Kidney (tissue), 14 donors: ENCODE measurements around the gene NTRK1. TPM values are rescaled to one million over a fixed set of nuclear protein-coding genes. Genes with fewer than 3 reads are reported as not detected.

ENCODE experiments used
- DNase-seq, 5 donors: peaks; one replicate each; pipeline ENCODE4 v3.0.0-alpha.2; 2013 to 2020
- FAIRE-seq: peaks from 2 replicates; lab custom pipeline; 2012; peaks lifted over from hg19 to GRCh38; lab: Jason Lieb, UNC
- H3K27ac ChIP-seq, 2 donors: one replicate each; pipeline ENCODE4 v1.7.0; 2013; ENCODE audit warnings: low read depth in 2 of 2, low read length in 2 of 2, inconsistent platforms in 1 of 2
- H3K27me3 ChIP-seq: one replicate; pipeline ENCODE4 v1.7.1; 2013; ENCODE audit warnings: low read length, inconsistent platforms; ENCODE audit not compliant: control insufficient read depth, insufficient read depth
- H3K36me3 ChIP-seq, 3 donors: one replicate each; pipeline versions ENCODE4 v1.7.0 to v1.7.1; 2013; ENCODE audit warnings: low read length in 3 of 3, control low read depth in 1 of 3, inconsistent platforms in 1 of 3; ENCODE audit not compliant: insufficient read depth in 3 of 3, control insufficient read depth in 2 of 3
- H3K4me1 ChIP-seq, 3 donors: one replicate each; pipeline versions ENCODE4 v1.7.0 to v1.7.1; 2013; ENCODE audit warnings: low read length in 3 of 3, inconsistent platforms in 1 of 3, low read depth in 1 of 3; ENCODE audit not compliant: control insufficient read depth in 2 of 3, insufficient read depth in 2 of 3
- H3K4me3 ChIP-seq, 3 donors: one replicate each; pipeline versions ENCODE4 v1.7.0 to v1.8.1; 2013; ENCODE audit warnings: low read length in 3 of 3, control low read depth in 1 of 3, inconsistent platforms in 1 of 3
- H3K9ac ChIP-seq, 3 donors: one replicate each; pipeline versions ENCODE4 v1.7.0 to v1.7.1; 2013; ENCODE audit warnings: low read length in 3 of 3, control low read depth in 1 of 3, inconsistent platforms in 1 of 3
- H3K9me3 ChIP-seq, 3 donors: one replicate each; pipeline versions ENCODE4 v1.7.0 to v1.7.1; 2013; ENCODE audit warnings: low read length in 3 of 3, control low read depth in 1 of 3, inconsistent platforms in 1 of 3; ENCODE audit not compliant: control insufficient read depth in 2 of 3, insufficient read depth in 1 of 3
- CTCF ChIP-seq: IDR thresholded peaks from 3 replicates; pipeline ENCODE4 v1.5.1; 2012; ENCODE audit warnings: mild to moderate bottlenecking, moderate library complexity, borderline replicate concordance; ENCODE audit not compliant: insufficient read depth; ENCODE audit errors: extremely low read depth
- intact Hi-C: fragments of 100-400 bp; cut with DNase I; formaldehyde crosslinking; loops from one replicate; pipeline ENCODE4 v1.11.1; 2022
- polyA plus RNA-seq: library from polyadenylated mRNA; stranded (reverse); fragments of 350-450 nt; fragmentation: Illumina TruSeq; extraction: RNeasy Lipid Tissue Mini Kit (QIAGEN cat#74804); gene quantifications from one replicate; pipeline ENCODE4 v1.2.3, GENCODE V29; 2014; ENCODE audit warnings: low read depth, low replicate concordance; ENCODE audit not compliant: insufficient read depth
- total RNA-seq: library from RNA; stranded (reverse); fragmentation: NEBNext Ultra II Directional; extraction: Animal tissue kit (Norgen Biotek cat#: 25700); gene quantifications from one replicate; pipeline ENCODE4 v1.2.1, GENCODE V29; 2021
- donor health status: control.
- donor health status: control.
- donor health status: control.
- donor health status: control.
- donor health status: control.
- donor health status: DM: yes; HTN: yes; CAD: no.
- donor health status: Normal renal cell carcinoma (clear cell type).

Gene NTRK1
- total and polyA plus RNA-seq, 2 donors from 2014 or later, result 1.0 to 1.3 TPM

GRCh38 chr1:156848461-156849150 lies 12.1 kb upstream of the NTRK1 start:
- no peaks in the 10 kb centered on the region for H3K36me3 ChIP-seq
- FAIRE-seq (no peak), DNase-seq (peak in 4 of 5 donors; percentile 69 to 82 (median 72))
- peaks cover 0 to 7% (median 0%) of the 10 kb centered on the region in 3 donors for H3K4me1 ChIP-seq
- no peak overlapping the region for H3K9ac ChIP-seq
- H3K9me3 ChIP-seq, result no peaks in the 10 kb centered on the region
- intact Hi-C loops, result no loop called here
- peaks cover 17% of the 10 kb centered on the region for H3K27me3 ChIP-seq
- no peak overlapping the region for H3K27ac ChIP-seq
- TF ChIP-seq CTCF, result no peak
- H3K4me3 ChIP-seq, result no peak overlapping the region

GRCh38 chr1:156849151-156849496 lies 11.5 kb upstream of the NTRK1 start:
- no peaks in the 10 kb centered on the region for H3K9me3 ChIP-seq
- intact Hi-C loops, result no loop called here
- TF ChIP-seq CTCF, result no peak
- DNase-seq, result no peak
- no peaks in the 10 kb centered on the region for H3K36me3 ChIP-seq
- no peak overlapping the region for H3K27ac ChIP-seq
- no peak for FAIRE-seq
- H3K27me3 ChIP-seq, result peaks cover 13% of the 10 kb centered on the region
- H3K4me1 ChIP-seq, result peaks cover 0 to 7% (median 0%) of the 10 kb centered on the region in 3 donors
- H3K9ac ChIP-seq, result no peak overlapping the region
- no peak overlapping the region for H3K4me3 ChIP-seq

GRCh38 chr1:156851779-156852417 lies 8.8 kb upstream of the NTRK1 start:
- no peaks in the 10 kb centered on the region for H3K36me3 ChIP-seq
- TF ChIP-seq CTCF, result no peak
- no peaks in the 10 kb centered on the region for H3K9me3 ChIP-seq
- peaks cover 4% of the 10 kb centered on the region for H3K27me3 ChIP-seq
- intact Hi-C loops, result loop anchor here (10.0 kb wide), 1 partner anchor 57 kb away; no protein-coding TSS in a partner anchor
- DNase-seq (peak in 1 of 5 donors; percentile 69), FAIRE-seq (no peak)
- no peak overlapping the region for H3K4me3 ChIP-seq
- H3K4me1 ChIP-seq, result peaks cover 0 to 3% (median 0%) of the 10 kb centered on the region in 3 donors
- H3K27ac ChIP-seq, result no peak overlapping the region
- H3K9ac ChIP-seq, result no peak overlapping the region
